Tibial nerve (tissue), 4 donors: Measurements from ENCODE around the gene SLC8B1. TPM values are rescaled to one million over a fixed set of nuclear protein-coding genes. Genes with fewer than 3 reads are reported as not detected.

ENCODE experiments used
- DNase-seq, 2 donors: peaks; one replicate each; pipeline ENCODE4 v3.0.0-alpha.2; 2019; ENCODE audit warnings: low spot score in 2 of 2
- H3K27ac ChIP-seq, 4 donors: fragments of 200-600 bp; sonication (generic) in 3 of 4; one replicate each; pipeline ENCODE4 v1.5.1; 2017 to 2019; ENCODE audit warnings: mild to moderate bottlenecking in 1 of 4
- H3K27me3 ChIP-seq, 2 donors: fragments of 200-600 bp; sonication (generic) in 1 of 2; one replicate each; pipeline versions ENCODE4 v1.5.1 to v1.6.0; 2017 to 2019
- H3K36me3 ChIP-seq, 3 donors: fragments of 200-600 bp; sonication (generic); one replicate each; pipeline ENCODE4 v1.5.1; 2018 to 2019
- H3K4me1 ChIP-seq, 4 donors: fragments of 200-600 bp; sonication (generic) in 3 of 4; one replicate each; pipeline ENCODE4 v1.5.1; 2017 to 2019
- H3K4me3 ChIP-seq, 4 donors: fragments of 200-600 bp; sonication (generic) in 3 of 4; one replicate each; pipeline ENCODE4 v1.5.1; 2017 to 2019; ENCODE audit warnings: mild to moderate bottlenecking in 1 of 4, moderate library complexity in 1 of 4
- H3K9me3 ChIP-seq, 4 donors: fragments of 200-600 bp; sonication (generic) in 3 of 4; one replicate each; pipeline ENCODE4 v1.5.1; 2017 to 2019
- CTCF ChIP-seq, 5 experiments: fragments of 200-600 bp in 3 of 5; fragments of 450-650 bp in 2 of 5; sonication (generic) in 3 of 5; IDR thresholded peaks; one replicate each; pipeline ENCODE4 v1.5.1; 2016 to 2019; ENCODE audit warnings: antibody characterized with exemption in 5 of 5, mild to moderate bottlenecking in 3 of 5, moderate library complexity in 2 of 5
- EP300 ChIP-seq, 2 donors: sonication (generic); formaldehyde crosslinking; IDR thresholded peaks; one replicate each; pipeline ENCODE4 v1.6.1; 2017; ENCODE audit warnings: antibody characterized with exemption in 2 of 2, mild to moderate bottlenecking in 1 of 2
- POLR2A ChIP-seq, 2 donors: fragments of 450-650 bp; IDR thresholded peaks; one replicate each; pipeline ENCODE4 v1.6.1; 2017; ENCODE audit warnings: antibody characterized with exemption in 2 of 2, mild to moderate bottlenecking in 2 of 2, moderate library complexity in 2 of 2
- WGBS, 2 donors: methylation state at CpG; one replicate each; pipeline ENCODE4 v1.1.5; 2018; 5-methylcytosine and 5-hydroxymethylcytosine counted together
- total RNA-seq, 4 donors: library from RNA; depleted of rRNA; stranded (reverse); fragments of >200 nt; gene quantifications; one replicate each; pipeline ENCODE4 v1.1.0, GENCODE V29; 2016

Gene SLC8B1
- total RNA-seq, 4 donors from 2014 or later, result 52.0 to 73.5 (median 61.2) TPM

GRCh38 chr12:113285679-113286610, 49.0 kb downstream of the SLC8B1 start:
- Histone ChIP-seq H3K36me3 (peaks cover 0 to 96% (median 13%) of the 10 kb centered on the region in 3 donors), H3K9me3 (no peaks in the 10 kb centered on the region), H3K27ac (peak overlapping the region in 2 of 4 donors; percentile 34 to 54), H3K27me3 (no peaks in the 10 kb centered on the region), H3K4me1 (peaks cover 0 to 15% (median 0%) of the 10 kb centered on the region in 4 donors), H3K4me3 (no peak overlapping the region)
- TF ChIP-seq EP300 (IDR thresholded peaks at IDR 0.05) (no peak), POLR2A (IDR thresholded peaks at IDR 0.05) (no peak), CTCF (IDR thresholded peaks at IDR 0.05) (no peak)
- WGBS, 2 donors, result 54 to 62% methylated on average over 21 to 22 of the region's 22 CpGs
- no peak for DNase-seq

DNA sequence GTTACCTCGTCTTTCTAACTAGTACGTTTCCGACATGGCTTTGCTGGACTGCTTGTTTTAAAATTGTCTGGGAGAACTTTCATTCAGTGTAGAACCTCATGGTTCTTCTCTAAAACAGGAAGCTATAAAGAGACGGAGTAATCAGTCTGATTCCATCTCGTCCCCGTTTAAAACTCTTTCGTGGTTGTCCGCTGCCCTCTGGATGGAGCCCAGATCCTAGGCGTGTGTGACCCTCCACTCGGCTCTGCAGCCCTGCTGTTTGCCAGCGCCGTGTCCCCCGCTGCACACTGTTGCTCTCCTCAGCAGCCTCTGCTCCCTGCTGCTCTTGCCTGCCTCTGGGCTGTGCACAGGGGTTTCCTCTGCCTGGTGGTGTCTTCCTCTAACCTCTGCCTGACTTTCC, 50.2 kb downstream of the SLC8B1 start:
- peaks cover 0 to 96% (median 13%) of the 10 kb centered on the region in 3 donors for H3K36me3 ChIP-seq

DNA sequence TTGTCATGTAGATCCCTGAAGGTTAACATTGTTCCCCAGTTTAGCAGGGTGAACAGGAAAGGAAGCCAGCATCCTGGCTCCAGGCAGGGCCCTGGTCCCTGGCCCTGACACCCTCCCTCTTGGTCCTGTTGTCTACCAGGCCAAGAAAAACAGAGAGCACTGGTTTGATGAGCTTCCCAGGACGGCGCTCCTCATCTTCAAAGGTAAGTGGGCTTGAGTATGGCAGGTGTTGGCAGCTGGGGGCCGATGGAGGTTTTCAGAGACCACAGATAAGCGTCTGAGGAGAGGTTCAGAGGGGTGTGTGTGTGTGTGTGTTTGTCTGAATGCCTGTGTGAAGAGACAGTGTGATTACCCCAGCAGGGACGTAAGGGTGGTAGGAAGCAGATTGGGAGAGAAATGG, 56.3 kb downstream of the SLC8B1 start:
- 83 to 86% methylated on average over 5 of the region's 5 CpGs for WGBS, 2 donors

More for the DNA sequence above, 50.2 kb downstream of the SLC8B1 start:
- Histone ChIP-seq H3K27ac (no peak overlapping the region), H3K4me3 (no peak overlapping the region), H3K27me3 (no peaks in the 10 kb centered on the region), H3K4me1 (peaks cover 0 to 15% (median 0%) of the 10 kb centered on the region in 4 donors), H3K9me3 (no peaks in the 10 kb centered on the region)
- 79 to 83% methylated on average over 13 of the region's 13 CpGs for WGBS, 2 donors
- DNase-seq, result no peak
- no peak for TF ChIP-seq POLR2A (IDR thresholded peaks at IDR 0.05)
- no peak for TF ChIP-seq EP300 (IDR thresholded peaks at IDR 0.05)
- TF ChIP-seq CTCF (IDR thresholded peaks at IDR 0.05), result no peak

GRCh38 chr12:113278141-113278540, 56.8 kb downstream of the SLC8B1 start:
- Histone ChIP-seq H3K36me3 (peaks cover 0 to 93% (median 9%) of the 10 kb centered on the region in 3 donors), H3K9me3 (no peaks in the 10 kb centered on the region), H3K4me1 (peaks cover 0 to 11% (median 5%) of the 10 kb centered on the region in 4 donors), H3K27me3 (no peaks in the 10 kb centered on the region), H3K27ac (no peak overlapping the region), H3K4me3 (no peak overlapping the region)
- DNase-seq, result no peak
- TF ChIP-seq EP300 (IDR thresholded peaks at IDR 0.05) (no peak), POLR2A (IDR thresholded peaks at IDR 0.05) (no peak), CTCF (IDR thresholded peaks at IDR 0.05) (no peak)
- WGBS, 2 donors, result 83 to 86% methylated on average over 8 of the region's 8 CpGs

More for the DNA sequence above, 56.3 kb downstream of the SLC8B1 start:
- Histone ChIP-seq H3K27ac (no peak overlapping the region), H3K9me3 (no peaks in the 10 kb centered on the region), H3K4me1 (peaks cover 0 to 6% (median 0%) of the 10 kb centered on the region in 4 donors), H3K27me3 (no peaks in the 10 kb centered on the region), H3K36me3 (peaks cover 0 to 93% (median 9%) of the 10 kb centered on the region in 3 donors), H3K4me3 (no peak overlapping the region)
- no peak for TF ChIP-seq EP300 (IDR thresholded peaks at IDR 0.05)
- TF ChIP-seq POLR2A (IDR thresholded peaks at IDR 0.05), result no peak
- TF ChIP-seq CTCF (IDR thresholded peaks at IDR 0.05), result no peak
- DNase-seq, result no peak

DNA sequence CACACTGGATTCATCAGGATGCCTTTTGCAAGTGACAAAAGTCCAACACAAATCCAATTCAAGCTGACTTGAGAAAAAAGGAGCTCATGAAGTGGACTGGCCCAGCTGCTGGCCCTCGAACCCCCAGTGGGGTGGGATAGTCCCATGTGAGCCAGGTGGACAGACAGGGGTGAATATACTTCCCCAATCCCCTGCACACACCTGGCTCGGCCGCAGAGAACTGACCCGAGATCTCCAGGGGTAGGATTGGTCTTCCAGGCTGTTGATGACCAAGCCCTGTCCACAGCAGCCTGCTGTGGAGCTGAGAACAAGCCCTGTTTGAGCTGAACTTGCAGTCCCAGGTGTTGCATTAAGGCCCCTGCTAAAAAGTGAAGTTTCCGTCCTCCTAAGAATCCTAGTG, 57.4 kb downstream of the SLC8B1 start:
- Histone ChIP-seq H3K27ac (no peak overlapping the region), H3K4me3 (no peak overlapping the region), H3K9me3 (no peaks in the 10 kb centered on the region), H3K4me1 (peaks cover 0 to 17% (median 11%) of the 10 kb centered on the region in 4 donors), H3K27me3 (no peaks in the 10 kb centered on the region), H3K36me3 (peaks cover 0 to 87% (median 9%) of the 10 kb centered on the region in 3 donors)
- no peak for TF ChIP-seq EP300 (IDR thresholded peaks at IDR 0.05)
- TF ChIP-seq POLR2A (IDR thresholded peaks at IDR 0.05), result no peak
- DNase-seq, result no peak
- WGBS, 2 donors, result 84 to 88% methylated on average over 5 of the region's 5 CpGs
